ENCODE results near the gene STIM2.
"Not testable (repeated sequence)": the region's sequence is repeated elsewhere in the genome, so short reads cannot be mapped to it uniquely, and the experiment has no call there.

The STIM2 gene

DNA sequence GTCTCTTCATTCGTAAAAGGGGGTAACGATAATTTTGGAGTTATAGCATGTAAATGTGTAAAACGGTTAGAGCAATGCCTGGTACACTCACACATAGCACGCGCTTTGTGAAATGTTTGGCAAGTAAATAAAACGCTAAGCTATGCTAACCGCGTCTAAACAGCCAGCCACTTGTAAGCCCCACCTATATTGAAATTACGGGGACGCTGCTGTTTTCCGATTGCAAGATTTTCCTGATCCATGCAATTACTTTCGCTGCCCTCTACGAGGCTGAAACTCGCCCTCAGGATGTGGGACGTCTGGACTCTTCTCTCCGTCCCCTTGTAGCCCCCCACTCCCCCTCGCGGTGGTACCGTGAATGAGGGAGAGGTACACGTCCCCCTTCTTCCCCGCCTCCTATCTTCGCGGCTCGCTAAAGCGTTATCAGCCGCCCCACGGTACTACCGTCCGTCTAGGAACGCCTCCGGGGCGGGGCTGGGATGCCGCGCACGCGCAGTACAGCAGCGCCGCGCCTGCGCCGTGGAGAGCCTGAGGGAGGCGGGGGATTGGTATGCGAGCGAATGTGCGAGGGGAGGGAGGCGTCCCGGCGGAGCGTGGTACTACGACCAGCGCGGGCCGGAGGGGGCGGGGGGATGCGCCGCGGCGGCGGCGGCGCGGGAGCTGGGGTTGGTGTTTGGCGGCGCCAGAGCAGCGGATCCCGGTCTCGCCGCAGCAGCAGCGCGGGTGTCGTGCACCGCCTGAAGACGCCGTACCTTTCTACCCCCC lies at the start of gene STIM2:
STIM2 (plus strand) TSS at position 685 of the 765 bp plus-strand sequence.
- DNase-seq: peak; percentile 92

DNA sequence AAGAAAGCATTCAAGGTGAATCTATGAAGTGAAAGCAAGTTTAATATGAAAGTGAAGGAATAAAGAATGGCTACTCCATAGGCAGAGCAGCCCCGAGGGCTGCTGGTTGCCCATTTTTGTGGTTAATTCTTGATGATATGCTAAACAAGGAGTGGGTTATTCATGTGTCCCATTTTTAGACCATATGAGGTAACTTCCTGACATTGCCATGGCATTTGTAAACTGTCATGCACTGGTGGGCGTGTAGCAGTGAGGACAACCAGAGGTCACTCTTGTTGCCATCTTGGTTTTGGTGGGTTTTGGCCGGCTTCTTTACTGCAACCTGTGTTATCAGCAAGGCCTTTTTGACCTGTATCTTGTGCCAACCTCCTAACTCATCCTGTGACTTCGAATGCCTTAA lies 49.1 kb upstream of the STIM2 start:
- DNase-seq: not testable (repeated sequence)

DNA sequence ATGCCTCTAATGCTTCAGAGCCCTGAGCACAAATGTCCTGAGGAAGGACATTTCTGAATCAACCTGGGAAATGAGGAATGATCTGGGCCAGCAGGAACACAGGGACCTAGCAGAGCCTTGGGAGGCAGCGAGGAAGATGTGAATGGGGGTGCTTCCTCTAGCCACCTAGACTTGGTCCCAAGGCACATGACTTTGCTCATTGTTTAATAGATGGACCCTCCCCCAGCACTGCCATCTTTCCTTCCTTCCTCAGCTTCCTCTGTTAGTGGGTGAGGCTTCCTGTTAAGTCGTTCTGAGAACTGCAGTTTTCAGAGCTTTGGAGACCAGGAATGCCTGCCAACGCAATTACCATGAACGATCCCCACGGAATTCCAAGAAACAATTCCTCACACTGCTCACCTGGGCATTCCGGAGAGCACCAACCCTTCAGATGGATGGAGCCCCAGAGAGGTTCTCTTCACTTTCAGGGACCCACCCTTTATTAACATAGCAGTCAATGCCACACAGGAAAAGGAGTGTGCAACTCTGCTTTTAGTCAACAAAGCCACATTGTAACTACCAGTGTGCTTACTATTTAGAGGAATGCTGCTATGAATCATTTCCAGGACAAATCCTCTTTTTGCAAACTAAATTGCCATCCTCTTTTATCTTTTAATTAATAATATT lies 48.5 kb upstream of the STIM2 start:
- DNase-seq: no peak

DNA sequence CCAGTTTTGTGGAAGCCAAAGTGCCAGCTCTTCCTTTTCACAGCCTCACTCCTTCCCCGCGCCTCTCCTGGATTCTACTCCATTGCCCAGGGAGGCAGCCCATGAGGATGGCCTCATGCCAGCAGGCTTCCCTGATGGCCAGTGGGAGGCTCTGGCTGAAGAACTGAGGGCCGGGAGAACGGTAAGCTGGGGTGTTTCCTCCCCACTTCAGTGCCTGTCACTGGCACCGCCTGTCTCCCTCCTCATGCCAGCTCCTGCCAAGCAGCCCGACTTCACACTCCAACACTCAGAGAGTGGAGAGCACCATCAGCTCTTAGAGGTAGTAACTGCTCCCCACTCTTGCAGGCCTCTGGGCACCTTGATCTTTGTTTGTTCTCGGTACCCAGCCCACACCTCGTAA lies 46.9 kb upstream of the STIM2 start:
- DNase-seq: no peak

DNA sequence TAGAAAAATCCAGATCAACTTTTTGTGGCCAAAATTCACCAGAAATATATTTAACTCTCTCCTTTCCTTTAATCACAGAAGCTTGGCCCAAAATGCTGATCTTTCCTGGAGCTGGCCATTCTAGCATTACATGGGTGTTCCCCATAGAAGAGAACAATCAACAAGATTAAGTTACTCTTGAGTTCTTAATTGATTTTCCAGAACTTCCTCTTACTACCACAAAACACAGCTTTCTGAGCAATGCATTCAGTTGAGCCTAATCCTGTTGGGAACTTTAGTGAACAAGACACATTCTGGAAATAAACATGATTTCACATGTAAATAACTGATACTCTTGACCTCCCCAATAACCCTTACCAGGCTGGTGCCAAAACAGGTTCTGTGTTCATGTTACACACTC lies 45.4 kb upstream of the STIM2 start:
- no peak for DNase-seq

DNA sequence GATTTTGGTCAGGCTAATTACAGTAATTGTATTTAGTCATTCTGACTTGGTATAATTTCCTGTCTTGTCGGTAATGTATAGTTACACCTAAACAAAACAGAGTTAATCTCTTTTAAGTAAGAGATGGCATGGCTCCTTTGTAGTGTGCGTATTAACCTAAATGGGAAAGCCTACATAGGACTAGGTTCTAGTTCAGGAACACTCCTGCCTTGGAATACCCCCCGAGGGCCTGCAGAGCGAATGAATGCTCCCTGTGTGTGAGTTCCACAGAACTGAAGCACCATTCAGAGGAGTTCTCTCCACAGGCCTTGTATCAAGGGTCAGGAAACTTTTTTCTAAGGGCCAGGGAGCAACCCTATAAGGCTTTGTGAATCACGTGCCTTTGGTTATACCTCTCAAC lies 44.9 kb upstream of the STIM2 start:
- no peak for DNase-seq

DNA sequence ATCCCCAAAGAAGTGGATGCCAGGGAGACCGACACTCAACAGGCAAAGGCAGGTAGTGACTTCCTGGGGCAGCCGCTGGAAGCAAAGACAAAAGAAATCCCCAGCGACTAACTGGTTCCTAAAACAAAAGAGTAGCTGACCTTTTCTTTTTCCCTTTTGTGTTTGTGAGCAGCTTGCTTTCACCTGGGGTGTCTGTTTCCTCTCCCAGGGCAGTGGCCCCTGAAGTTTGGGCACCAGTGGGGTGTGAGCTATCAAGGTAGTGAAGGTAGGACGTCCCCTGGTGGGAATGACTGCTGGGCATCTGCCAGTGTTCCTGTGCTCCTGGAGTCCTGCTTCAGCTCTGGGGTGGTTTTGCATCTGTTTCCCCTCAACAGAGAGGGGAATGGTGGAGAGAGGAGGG lies 41.6 kb upstream of the STIM2 start:
- no peak for DNase-seq

DNA sequence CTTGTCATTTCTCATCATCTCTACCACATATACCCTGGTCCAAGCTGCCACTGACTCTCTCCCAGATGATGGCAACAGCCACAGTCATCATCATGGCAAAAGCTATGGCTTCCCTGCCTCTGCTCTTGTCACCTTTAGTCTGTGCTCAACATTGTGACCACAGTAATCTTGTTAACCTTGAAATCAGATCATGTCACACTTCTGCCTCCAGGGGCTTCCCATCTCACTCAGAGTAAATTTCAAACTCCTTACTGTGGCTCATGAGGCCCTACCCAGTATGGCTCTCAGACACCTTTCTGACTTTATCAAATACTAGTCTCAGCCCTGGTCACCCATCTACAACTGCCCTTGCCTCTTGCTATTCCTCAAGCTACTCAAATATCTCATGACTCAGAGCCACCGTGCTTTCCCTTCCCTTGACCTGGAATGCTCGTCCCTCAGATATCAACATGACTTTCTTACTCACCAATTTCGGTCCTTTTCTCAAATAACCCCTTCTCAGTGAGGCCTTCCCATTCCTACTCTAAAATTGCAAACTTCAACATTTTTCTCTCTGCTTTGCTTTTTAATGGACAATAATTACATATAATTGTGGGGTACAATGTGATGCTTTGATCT lies 41.1 kb upstream of the STIM2 start:
- no peak for DNase-seq

DNA sequence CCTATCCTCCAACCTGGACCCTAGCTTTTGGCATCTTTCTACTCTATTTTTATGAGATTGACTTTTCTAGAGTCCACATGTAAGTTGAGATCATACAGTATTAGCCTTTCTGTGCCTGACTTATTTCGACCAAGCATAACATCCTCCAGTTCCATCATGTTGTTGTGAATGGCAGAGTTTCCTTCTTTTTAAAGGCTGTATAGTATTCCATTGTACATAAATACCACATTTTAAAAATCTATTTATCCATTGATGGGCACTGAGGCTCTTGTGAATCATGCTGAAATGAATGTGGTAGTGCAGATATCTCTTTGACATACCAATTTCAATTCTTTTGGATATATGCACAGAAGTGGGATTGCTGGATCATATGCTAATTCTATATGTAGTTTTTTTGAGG lies 40.3 kb upstream of the STIM2 start:
- no peak for DNase-seq

DNA sequence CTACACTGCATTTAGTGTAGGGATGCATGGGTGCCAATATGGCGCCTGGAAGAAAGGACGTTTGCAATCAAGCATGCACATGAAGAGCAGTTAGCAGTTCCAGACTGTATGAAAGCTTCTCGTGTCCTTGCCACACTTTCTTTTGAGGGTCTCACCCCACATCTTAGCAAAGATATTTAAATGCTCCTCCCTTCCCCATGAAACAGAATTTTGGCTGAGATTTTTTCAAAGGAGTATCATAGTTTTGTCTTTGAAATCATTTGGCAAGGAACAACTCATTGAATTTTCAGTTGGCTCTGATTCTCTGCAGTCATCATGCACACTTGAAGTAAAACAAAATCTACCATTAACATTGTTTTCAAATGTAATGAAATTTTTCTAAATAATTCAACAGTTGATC lies 39.6 kb upstream of the STIM2 start:
- no peak for DNase-seq

DNA sequence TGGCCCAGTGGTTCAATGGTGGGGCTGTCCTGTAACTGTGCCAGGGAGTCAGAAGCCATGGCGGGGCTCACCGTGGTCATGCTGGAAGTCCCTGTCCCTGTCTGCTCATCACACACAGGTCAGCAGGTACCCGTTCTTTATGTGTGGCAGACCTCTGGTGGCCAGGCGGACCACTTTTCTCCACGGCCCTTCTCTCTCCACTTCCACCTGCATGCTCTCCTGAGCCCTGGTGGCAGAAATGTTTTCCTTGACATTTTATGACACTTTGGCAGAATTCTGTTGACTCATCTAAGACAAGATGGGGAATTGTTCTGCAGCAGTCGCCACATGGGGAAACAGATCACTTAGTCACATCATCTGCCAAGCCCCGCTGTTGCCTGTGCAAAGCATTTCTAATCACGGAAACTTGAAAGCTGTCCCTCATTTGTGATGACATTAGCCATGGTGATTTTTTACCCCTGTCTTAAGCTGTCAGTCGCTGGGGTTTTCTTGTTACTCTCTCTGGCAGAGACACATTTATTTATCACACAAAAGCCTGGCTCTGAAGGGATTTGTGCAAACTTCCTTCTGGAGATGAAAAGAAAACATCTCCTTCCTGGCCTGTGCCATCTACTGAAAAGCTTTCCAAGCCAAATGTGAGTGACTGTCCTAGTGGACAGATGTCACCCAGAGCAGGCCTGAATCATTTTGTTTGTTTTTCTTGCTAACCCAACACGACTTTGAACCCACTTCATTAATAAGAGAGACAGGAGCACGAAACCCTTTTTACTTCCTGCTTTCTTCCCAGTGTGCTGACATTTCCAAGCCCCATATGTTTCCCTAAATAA lies 38.8 kb upstream of the STIM2 start:
- no peak for DNase-seq

DNA sequence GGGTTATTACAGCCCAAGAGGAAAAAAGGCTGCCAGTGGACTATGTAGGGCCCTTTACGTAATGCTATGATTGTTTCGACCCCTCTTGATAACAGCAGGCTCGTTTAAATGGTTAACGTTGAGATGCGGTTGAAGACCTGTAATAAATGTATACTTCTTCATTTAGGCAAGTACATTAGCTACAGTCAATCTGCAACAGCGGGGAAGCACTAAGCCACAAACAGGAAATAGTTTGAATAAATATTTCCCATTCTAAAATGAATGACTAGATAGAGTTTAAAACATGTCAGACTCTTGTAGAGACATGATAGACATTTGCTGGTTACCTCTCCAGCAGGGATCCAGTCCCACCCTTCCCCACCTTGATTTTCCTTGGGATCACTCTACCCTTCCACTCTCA lies 38.1 kb upstream of the STIM2 start:
- no peak for DNase-seq

DNA sequence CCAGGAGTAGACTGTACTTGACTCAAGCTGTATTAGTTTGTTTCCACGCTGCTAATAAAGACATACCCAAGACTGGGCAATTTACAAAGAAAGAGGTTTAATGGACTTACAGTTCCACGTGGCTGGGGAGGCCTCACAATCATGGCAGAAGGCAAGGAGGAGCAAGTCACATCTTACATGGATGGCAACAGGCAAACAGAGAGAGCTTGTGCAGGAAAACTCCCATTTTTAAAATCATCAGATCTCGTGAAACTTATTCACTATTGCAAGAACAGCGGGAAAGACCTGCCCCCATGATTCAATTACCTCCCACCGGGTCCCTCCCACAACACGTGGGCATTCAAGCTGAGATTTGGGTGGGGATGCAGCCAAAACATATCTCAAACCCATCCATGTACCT lies 37.7 kb upstream of the STIM2 start:
- not testable (repeated sequence) for DNase-seq

DNA sequence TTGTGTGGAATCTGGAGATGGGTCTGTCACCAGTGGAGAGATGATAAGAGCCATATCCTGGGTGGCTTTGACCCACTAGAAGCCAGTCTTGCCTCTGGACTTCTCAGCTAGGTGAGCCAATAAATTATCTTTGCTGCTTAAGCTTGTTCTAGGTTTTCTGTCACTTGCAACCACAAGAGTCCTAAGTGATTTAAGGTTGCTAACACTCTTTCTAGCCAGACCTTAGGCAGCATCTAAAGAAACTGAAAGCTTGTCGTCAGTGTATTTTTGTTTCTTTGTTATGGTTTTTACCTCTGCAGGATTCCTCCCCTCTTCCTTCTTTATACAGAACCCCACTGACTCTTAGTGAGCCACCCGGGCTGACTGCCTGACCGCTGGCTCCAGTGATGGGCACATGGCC lies 37.1 kb upstream of the STIM2 start:
- DNase-seq: no peak

DNA sequence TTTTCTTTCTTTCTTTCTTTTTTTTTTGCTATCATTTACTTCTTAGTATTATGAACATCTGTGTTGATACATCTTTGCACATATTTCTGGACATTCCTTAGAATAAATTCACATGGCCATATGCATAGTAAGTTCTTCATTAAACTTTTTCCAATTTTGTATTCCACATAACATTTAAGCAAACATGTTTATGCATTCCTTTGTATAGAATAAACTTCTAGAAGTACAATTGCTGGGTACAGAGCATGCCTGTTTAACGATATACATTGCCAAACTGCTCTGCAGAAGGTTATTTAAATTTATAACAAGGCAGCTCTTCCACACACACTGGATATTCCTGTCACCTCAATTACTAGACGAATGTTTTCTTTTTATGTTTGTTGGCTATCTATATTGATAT lies 36.0 kb upstream of the STIM2 start:
- no peak for DNase-seq

DNA sequence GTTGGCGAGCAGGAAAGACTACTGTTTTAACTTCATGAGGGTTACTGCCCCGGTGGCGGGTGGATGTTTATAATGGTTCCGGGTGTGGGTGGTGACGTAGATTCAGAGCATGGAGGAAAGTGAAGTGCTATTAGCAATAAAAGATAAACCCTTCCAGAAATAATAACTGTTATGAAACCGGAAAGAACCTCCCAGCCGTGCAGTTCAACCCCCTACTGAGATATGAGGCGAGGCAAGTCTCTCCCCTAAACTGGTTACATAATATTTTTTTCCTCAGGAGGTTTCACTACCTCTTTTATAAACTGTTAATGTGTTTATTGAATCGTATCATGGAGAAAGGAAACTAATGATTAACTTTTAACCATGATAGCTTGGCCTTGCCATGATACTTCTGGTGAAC lies 33.9 kb upstream of the STIM2 start:
- no peak for DNase-seq

DNA sequence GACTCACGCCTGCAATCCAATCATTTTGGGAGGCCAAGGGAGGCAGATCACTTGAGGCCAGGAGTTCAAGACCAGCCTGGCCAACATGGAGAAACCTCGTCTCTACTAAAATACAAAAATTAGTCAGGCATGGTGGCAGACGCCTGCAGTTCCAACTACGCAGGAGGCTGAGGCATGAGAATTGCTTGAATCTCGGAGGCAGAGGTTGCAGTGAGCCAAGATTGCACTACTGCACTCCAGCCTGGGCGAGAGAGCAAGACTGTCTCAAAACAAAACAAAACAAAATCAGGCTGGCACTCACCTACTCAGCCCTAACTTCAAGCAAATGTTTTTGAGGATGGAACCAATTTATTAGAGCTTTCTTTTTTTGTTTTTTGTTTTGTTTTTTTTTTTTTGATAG lies 33.3 kb upstream of the STIM2 start:
- DNase-seq: not testable (repeated sequence)

DNA sequence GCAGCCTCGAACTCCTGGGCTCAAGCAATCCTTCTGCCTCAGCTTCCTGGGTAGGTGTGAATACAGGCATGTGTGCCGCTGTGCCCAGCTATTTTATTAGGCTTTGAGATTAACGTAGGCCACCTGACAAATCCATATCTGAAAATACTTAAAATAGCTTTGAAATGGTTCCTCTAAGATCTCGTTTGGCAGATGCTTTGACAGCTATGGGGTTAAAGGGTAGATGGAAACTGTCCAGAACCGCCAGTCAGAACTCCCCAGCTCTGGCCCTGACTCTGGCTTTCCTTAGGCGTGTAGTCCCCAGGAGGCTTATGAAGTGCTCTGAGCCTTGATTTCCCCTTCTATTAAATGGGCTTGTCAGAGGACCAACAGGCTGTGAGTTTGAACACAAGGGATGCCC lies 32.8 kb upstream of the STIM2 start:
- no peak for DNase-seq

DNA sequence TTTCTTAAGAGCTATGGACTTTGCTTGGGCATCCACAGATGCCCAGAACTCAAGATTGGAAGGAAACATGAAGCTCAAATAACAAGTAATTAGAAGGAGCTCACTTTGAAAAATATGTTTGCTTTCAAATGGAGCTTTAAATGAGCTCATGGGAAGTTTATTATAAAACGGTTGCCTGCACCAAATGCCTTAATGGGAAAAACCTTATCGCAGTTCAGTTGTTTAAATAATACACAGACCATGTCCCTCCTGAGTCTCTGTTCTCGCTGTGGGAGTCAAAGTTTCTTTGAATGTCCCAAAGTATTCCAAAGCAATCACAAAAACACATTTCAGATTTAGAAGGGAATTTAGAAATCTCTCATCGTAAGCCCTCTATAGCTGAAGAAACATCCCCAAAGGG lies 31.6 kb upstream of the STIM2 start:
- no peak for DNase-seq

DNA sequence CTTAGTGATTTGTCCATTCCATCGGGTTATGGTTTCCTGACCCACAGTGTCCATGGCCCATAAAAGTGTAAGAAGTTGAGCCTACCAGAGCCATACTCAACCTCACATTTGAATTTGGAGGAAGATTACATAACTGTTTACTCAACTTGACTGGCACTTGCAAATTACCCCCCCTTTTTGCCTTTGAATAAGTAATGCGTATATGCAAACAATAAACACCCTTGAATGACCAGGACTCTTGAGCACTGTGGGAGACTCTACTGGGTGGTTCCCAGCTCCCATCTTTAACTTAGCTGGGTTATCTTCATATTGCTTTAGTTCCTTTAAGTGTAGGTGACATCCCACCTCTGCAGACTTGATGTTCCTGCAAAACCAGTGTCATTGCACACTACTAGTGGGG lies 30.6 kb upstream of the STIM2 start:
- no peak for DNase-seq

DNA sequence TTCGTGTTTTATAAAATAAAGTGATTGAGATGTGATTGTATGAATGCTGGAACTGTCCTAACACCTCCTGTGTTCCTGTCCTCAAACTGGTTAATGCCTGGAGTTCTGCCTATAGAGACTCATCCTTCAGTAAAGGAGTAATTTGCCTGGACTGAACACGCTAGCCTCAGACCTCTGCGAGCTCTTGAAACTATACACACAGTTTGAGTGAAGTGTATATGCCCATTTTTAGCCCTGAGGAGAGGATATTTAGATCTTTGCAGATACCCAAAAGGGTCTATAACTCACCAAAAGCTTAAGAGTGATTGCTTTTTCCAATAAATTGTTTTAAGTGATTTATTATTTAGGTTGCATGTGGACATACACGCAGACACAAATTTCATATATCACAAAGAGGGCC lies 29.9 kb upstream of the STIM2 start:
- no peak for DNase-seq

DNA sequence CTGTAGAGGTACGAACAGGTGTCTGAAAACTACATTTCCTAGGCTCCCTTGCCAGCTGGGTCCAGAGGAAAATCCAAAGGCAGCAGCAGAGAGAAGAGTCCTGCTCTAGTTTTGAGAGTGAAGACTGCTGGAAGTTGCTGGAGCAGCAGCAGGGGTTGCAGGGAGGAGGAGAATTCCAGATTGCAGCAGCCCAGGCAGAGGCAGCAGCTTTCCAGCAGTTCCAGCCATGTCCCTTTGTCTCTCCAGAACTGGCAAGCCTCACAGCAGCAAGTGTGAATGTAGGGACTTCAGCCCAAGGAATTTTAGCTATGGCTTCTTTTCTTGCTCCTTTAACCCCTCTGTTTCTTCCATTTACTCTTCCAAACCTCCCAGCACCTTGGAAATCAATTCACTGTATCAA lies 24.1 kb upstream of the STIM2 start:
- DNase-seq: no peak

DNA sequence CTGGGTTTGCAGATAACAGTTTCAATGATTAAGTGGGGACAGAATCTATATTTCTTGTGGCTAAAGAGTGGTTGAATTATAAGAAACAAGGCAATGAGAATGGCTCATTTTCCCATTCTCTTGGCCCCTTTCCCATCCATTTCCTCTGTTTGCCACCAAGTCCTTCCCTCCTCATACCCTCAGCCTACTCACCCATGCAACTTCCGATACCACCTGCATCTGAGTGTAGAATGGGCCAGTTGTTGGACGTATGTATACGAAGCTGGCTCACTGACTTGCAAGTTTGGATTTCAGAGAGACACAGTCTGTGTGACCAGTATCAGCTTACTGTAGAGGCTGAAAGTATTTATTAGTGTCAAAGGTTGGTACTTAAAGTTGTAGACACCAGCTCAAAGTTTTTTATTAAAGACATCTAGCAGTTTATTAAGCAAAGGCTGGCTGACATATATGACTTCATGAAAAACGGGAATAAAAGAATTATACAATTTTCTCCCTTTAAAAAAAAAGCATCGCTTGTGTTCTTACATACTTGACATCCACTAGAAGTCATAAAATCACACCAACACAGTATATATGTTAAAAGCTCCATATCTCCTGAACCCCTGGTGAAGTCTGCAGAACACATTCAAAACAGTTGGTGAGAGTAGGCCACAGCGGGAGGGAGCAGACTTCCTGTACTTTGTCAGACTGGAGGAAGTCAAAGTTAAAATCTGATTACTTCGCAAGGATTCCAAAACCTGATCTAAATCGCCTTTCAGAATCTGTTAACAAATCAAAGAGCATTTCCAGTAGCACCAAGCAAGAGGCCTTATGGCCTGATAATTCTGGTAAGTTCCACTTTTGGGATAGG lies 22.4 kb upstream of the STIM2 start:
- no peak for DNase-seq
